B cell (primary cell): ENCODE measurements around the gene PPCDC. TPM values are rescaled to one million over a fixed set of nuclear protein-coding genes. Genes with fewer than 3 reads are reported as not detected.

Experiments
- ATAC-seq: fragments of 200-7000 bp; cut with Tn5 transposase; one replicate; pipeline ENCODE4 v1.10.0; 2021; ENCODE audit warnings: low read depth, mild to moderate bottlenecking, moderate number of reproducible peaks, moderate library complexity
- CTCF ChIA-PET: fragments of 350-600 bp; sonication (Branson Sonifier 250); formaldehyde crosslinking; loops from one replicate; lab custom pipeline; 2021; ENCODE audit warnings: antibody characterized with exemption, inconsistent platforms; lab: Charles Lee
- POLR2A ChIA-PET: fragments of 350-600 bp; sonication (Branson Sonifier 250); formaldehyde crosslinking; loops from one replicate; lab custom pipeline; 2021; ENCODE audit warnings: antibody characterized with exemption; lab: Charles Lee
- DNase-seq: peaks from one replicate; pipeline ENCODE4 v3.0.0; 2013
- H2AFZ ChIP-seq: 2 replicates; pipeline ENCODE4 v1.6.1; 2012; ENCODE audit warnings: mild to moderate bottlenecking, low read depth, low read length; ENCODE audit not compliant: insufficient read depth, poor library complexity, severe bottlenecking
- H3K27ac ChIP-seq, 2 donors: 1 replicate in 1 of 2; 2 replicates in 1 of 2; pipeline ENCODE4 v1.5.1; 2012 to 2013; ENCODE audit warnings: low read length in 2 of 2, mild to moderate bottlenecking in 2 of 2, moderate library complexity in 1 of 2
- H3K27me3 ChIP-seq, 4 experiments: fragments of 200-600 bp in 1 of 4; sonication (generic) in 1 of 4; replicated peaks in 1 of 4; 1 replicate in 2 of 4; 2 replicates in 2 of 4; pipeline versions ENCODE4 v1.6.1 to v1.7.0; 2013 to 2016; ENCODE audit warnings: low read length in 3 of 4, mild to moderate bottlenecking in 2 of 4, mixed read lengths in 1 of 4, moderate library complexity in 1 of 4; ENCODE audit not compliant: insufficient read depth in 4 of 4, control insufficient read depth in 3 of 4; ENCODE audit errors: control extremely low read depth in 1 of 4
- H3K36me3 ChIP-seq, 2 experiments: replicated peaks in 1 of 2; 1 replicate in 1 of 2; 2 replicates in 1 of 2; pipeline versions ENCODE4 v1.6.1 to v1.7.1; 2013; ENCODE audit warnings: low read length in 1 of 2; ENCODE audit not compliant: insufficient read depth in 2 of 2, control insufficient read depth in 1 of 2; ENCODE audit errors: control extremely low read depth in 1 of 2, extremely low read depth in 1 of 2
- H3K4me1 ChIP-seq, 2 donors: fragments of 200-600 bp in 1 of 2; sonication (generic) in 1 of 2; 1 replicate in 1 of 2; 2 replicates in 1 of 2; pipeline versions ENCODE4 v1.5.1 to v1.6.1; 2013 to 2017; ENCODE audit warnings: low read length in 2 of 2; ENCODE audit not compliant: control insufficient read depth in 2 of 2, insufficient read depth in 2 of 2
- H3K4me2 ChIP-seq: replicated peaks from 2 replicates; pipeline ENCODE3; 2012; ENCODE audit warnings: mild to moderate bottlenecking, low read depth, low read length; ENCODE audit not compliant: poor library complexity, severe bottlenecking
- H3K4me3 ChIP-seq, 5 experiments: fragments of 200-600 bp in 1 of 5; sonication (generic) in 1 of 5; 1 replicate in 3 of 5; 2 replicates in 2 of 5; pipeline versions ENCODE4 v1.5.1 to v1.7.0; 2011 to 2016; ENCODE audit warnings: low read length in 4 of 5, mild to moderate bottlenecking in 4 of 5, low read depth in 2 of 5, control low read depth in 1 of 5, moderate library complexity in 1 of 5; ENCODE audit not compliant: insufficient read depth in 1 of 5; ENCODE audit errors: control extremely low read depth in 1 of 5, extremely low read depth in 1 of 5
- H3K79me2 ChIP-seq: fragments of 200-600 bp; sonication (generic); one replicate; pipeline ENCODE4 v1.6.0; 2016; ENCODE audit warnings: low read length; ENCODE audit not compliant: control insufficient read depth, insufficient read depth
- H3K9ac ChIP-seq: fragments of 200-600 bp; sonication (generic); 2 replicates; pipeline ENCODE4 v1.6.1; 2017; ENCODE audit warnings: mild to moderate bottlenecking, low read length, moderate library complexity
- H3K9me3 ChIP-seq, 3 donors: one replicate each; pipeline versions ENCODE4 v1.6.1 to v1.7.1; 2013; ENCODE audit warnings: low read length in 2 of 3; ENCODE audit not compliant: control insufficient read depth in 2 of 3, insufficient read depth in 1 of 3; ENCODE audit errors: control extremely low read depth in 1 of 3
- H4K20me1 ChIP-seq: 2 replicates; pipeline ENCODE4 v1.6.0; 2012; ENCODE audit warnings: mild to moderate bottlenecking, low read length; ENCODE audit not compliant: insufficient read depth, control insufficient read depth, poor library complexity, severe bottlenecking
- H3K27ac Mint-ChIP-seq: one replicate; pipeline ENCODE4 v1.8.0; 2021; ENCODE audit warnings: mixed read lengths
- H3K27me3 Mint-ChIP-seq: one replicate; pipeline ENCODE4 v1.8.0; 2021; ENCODE audit warnings: mixed read lengths
- H3K4me1 Mint-ChIP-seq: one replicate; pipeline ENCODE4 v1.8.0; 2021; ENCODE audit warnings: mixed read lengths
- H3K4me3 Mint-ChIP-seq: one replicate; pipeline ENCODE4 v1.8.0; 2021; ENCODE audit warnings: mixed read lengths
- H3K9me3 Mint-ChIP-seq: one replicate; pipeline ENCODE4 v1.8.0; 2022; ENCODE audit warnings: mixed read lengths; ENCODE audit not compliant: insufficient read depth
- CTCF ChIP-seq: fragments of 200-600 bp; IDR thresholded peaks from one replicate; pipeline ENCODE4 v1.8.0; 2022; ENCODE audit warnings: antibody characterized with exemption, mild to moderate bottlenecking
- EZH2 ChIP-seq: IDR thresholded peaks from 2 replicates; pipeline ENCODE4 v1.6.1; 2012; ENCODE audit warnings: borderline replicate concordance, low read depth, mild to moderate bottlenecking, moderate library complexity, low read length; ENCODE audit not compliant: insufficient read depth, poor library complexity, severe bottlenecking
- WGBS: methylation state at CpG from one replicate; pipeline ENCODE4 v1.1.5; 2013; ENCODE audit warnings: missing lambda C conversion rate; ENCODE audit not compliant: insufficient coverage; 5-methylcytosine and 5-hydroxymethylcytosine counted together
- intact Hi-C: fragments of 100-400 bp; cut with micrococcal nuclease; formaldehyde crosslinking; loops from one replicate; pipeline ENCODE4 v1.10.0; 2022
- polyA plus RNA-seq: library from polyadenylated mRNA; depleted of rRNA; stranded (reverse); fragments of >200 nt; gene quantifications from 2 replicates; pipeline ENCODE4 v1.2.3, GENCODE V29; 2012
- total RNA-seq, 2 donors: library from RNA; stranded (reverse); fragments of 120-200 nt in 1 of 2; gene quantifications; 1 replicate in 1 of 2; 2 replicates in 1 of 2; pipeline versions ENCODE4 v1.2.3 to v1.2.4, GENCODE V29; 2013 to 2022

Gene PPCDC
- total and polyA plus RNA-seq, 2 donors (not counting 1 experiment from before 2014, with no cell fraction given), result 15.1 to 19.7 TPM

DNA sequence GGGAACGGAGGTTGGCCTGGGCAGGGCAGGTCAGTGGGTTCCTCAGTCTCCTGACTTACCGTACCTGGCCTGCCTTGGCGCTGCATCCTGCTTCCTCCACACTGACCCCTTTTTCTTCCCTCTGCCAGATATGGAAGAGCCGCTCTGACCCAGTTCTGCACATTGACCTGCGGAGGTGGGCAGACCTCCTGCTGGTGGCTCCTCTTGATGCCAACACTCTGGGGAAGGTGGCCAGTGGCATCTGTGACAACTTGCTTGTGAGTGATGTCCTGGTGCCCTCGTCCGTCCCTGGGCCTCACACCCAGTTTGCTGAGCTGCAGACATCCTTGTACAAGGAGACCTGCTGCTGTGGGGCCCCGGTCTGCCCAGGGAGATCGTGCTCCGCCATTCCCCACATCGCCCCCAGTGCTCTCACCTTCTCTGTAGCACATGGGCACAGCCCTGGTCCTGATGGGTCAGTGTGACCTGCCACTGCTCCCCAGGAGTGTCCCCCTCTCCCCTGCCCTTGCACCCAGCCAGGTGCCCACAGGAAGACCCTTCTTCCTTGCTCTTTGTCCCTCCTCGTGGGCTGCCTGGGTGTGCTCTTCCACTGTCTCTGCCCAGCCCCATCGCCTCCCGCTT is 21.0 kb downstream of the PPCDC start:
- H3K9ac ChIP-seq, result no peak overlapping the region
- peaks cover 42% of the 10 kb centered on the region for H4K20me1 ChIP-seq
- CTCF ChIA-PET, result interaction anchor here (1.1 to 12.1 kb wide), 10 partner anchors 13 to 163 kb away, joined by 3 to 251 read pairs (median 14); partner anchors contain the start of gene C15orf39
- no peaks in the 10 kb centered on the region for H3K27me3 Mint-ChIP-seq
- peaks cover 34% of the 10 kb centered on the region for H3K79me2 ChIP-seq
- ATAC-seq (no peak), DNase-seq (no peak)
- H3K27ac Mint-ChIP-seq, result peak overlapping the region; percentile 44
- 95% methylated on average over 11 of the region's 14 CpGs for WGBS
- no peak overlapping the region for H2AFZ ChIP-seq
- intact Hi-C loops, result loop anchor here (5.0 kb wide), 1 partner anchor 408 kb away; the partner anchor contains the start of gene SIN3A
- no peaks in the 10 kb centered on the region for H3K9me3 ChIP-seq
- H3K27ac ChIP-seq, result no peak overlapping the region
- peaks cover 0 to under 1% (median 0%) of the 10 kb centered on the region in 4 experiments for H3K27me3 ChIP-seq
- peaks cover 0 to 3% of the 10 kb centered on the region in 2 experiments for H3K36me3 ChIP-seq
- no peak for TF ChIP-seq CTCF
- no peak for TF ChIP-seq EZH2
- peak overlapping the region; percentile 25 for H3K4me3 Mint-ChIP-seq
- H3K4me2 ChIP-seq, result peak overlapping the region; percentile 71
- H3K4me1 ChIP-seq, result peaks cover 48 to 63% of the 10 kb centered on the region in 2 donors
- H3K4me1 Mint-ChIP-seq, result peaks cover 56% of the 10 kb centered on the region
- H3K9me3 Mint-ChIP-seq, result no peaks in the 10 kb centered on the region
- H3K4me3 ChIP-seq, result no peak overlapping the region
- POLR2A ChIA-PET, result interaction anchor here (0.6 to 1.8 kb wide), 7 partner anchors 21 to 176 kb away, joined by 3 to 28 read pairs (median 5); partner anchors contain the start of genes C15orf39 and PPCDC
